Measurements from ENCODE around the gene RUSF1.
A peak's percentile ranks its signal among the peaks of the same experiment; 100 is the strongest.

Gene RUSF1

GRCh38 chr16:31467151-31467773, 40.9 kb downstream of the RUSF1 start:
- DNase-seq = no peak

- no peak for DNase-seq
These were observed 41.8 kb downstream of the RUSF1 start for GRCh38 chr16:31466381-31466841.

- no peak for DNase-seq
These were observed 42.3 kb downstream of the RUSF1 start for GRCh38 chr16:31465788-31466370.

GRCh38 chr16:31464781-31465260, 43.4 kb downstream of the RUSF1 start:
- DNase-seq = no peak

GRCh38 chr16:31464348-31464769, 43.8 kb downstream of the RUSF1 start:
- no peak for DNase-seq

- no peak for DNase-seq
These were observed 46.0 kb downstream of the RUSF1 start for GRCh38 chr16:31461921-31462804.

GRCh38 chr16:31461201-31461920, 46.8 kb downstream of the RUSF1 start:
- no peak for DNase-seq

GRCh38 chr16:31460582-31461002, 47.6 kb downstream of the RUSF1 start:
- peak; percentile 49 for DNase-seq

GRCh38 chr16:31459687-31460581, 48.3 kb downstream of the RUSF1 start:
- peak; percentile 100 for DNase-seq

- peak; percentile 99 for DNase-seq
These were observed 49.1 kb downstream of the RUSF1 start, which contains the start of gene ARMC5 for GRCh38 chr16:31458844-31459686. Gene ARMC5, plus strand, starts transcription at chr16:31459501. Its CDS starts 24 bp downstream, at chr16:31459525.

GRCh38 chr16:31458073-31458843, 49.9 kb downstream of the RUSF1 start:
- peak; percentile 19 for DNase-seq

- DNase-seq = no peak
These were observed 51.2 kb downstream of the RUSF1 start for GRCh38 chr16:31456988-31457360.

- DNase-seq = peak; percentile 45
These were observed 52.4 kb downstream of the RUSF1 start for GRCh38 chr16:31455601-31456314.

GRCh38 chr16:31453255-31454204, 54.7 kb downstream of the RUSF1 start:
- peak; percentile 94 for DNase-seq

GRCh38 chr16:31452631-31453106, 55.5 kb downstream of the RUSF1 start:
- peak; percentile 46 for DNase-seq

- peak; percentile 55 for DNase-seq
These were observed 56.4 kb downstream of the RUSF1 start for GRCh38 chr16:31451681-31452351.

GRCh38 chr16:31451201-31451600, 57.0 kb downstream of the RUSF1 start:
- no peak for DNase-seq
